WTC11 (cell line): Measurements from ENCODE around the gene PSD2. TPM values are rescaled to one million over a fixed set of nuclear protein-coding genes. Genes with fewer than 3 reads are reported as not detected.

Experiments used
- ATAC-seq: fragments of 200-7000 bp; cut with Tn5 transposase; 2 replicates; pipeline ENCODE4 v1.10.0; 2021; ENCODE audit warnings: mild to moderate bottlenecking, moderate library complexity
- CTCF ChIA-PET: fragments of 300-600 bp; sonication (Branson Sonifier 250); formaldehyde crosslinking; loops from one replicate; lab custom pipeline; 2021; ENCODE audit warnings: antibody characterized with exemption; lab: Charles Lee
- POLR2A ChIA-PET: fragments of 350-600 bp; sonication (Branson Sonifier 250); formaldehyde crosslinking; loops from one replicate; lab custom pipeline; 2021; ENCODE audit warnings: antibody characterized with exemption; lab: Charles Lee
- DNase-seq: peaks from one replicate; pipeline ENCODE4 v3.0.0; 2021; ENCODE audit warnings: low spot score
- H3K27ac Mint-ChIP-seq: 2 replicates; pipeline ENCODE4 v1.8.0; 2021; ENCODE audit warnings: mixed read lengths
- H3K27me3 Mint-ChIP-seq: 2 replicates; pipeline ENCODE4 v1.8.0; 2021; ENCODE audit warnings: low read depth, mild to moderate bottlenecking, moderate library complexity, mixed read lengths
- H3K36me3 Mint-ChIP-seq: 2 replicates; pipeline ENCODE4 v1.8.0; 2021; ENCODE audit warnings: mixed read lengths
- H3K4me1 Mint-ChIP-seq: 2 replicates; pipeline ENCODE4 v1.8.0; 2022; ENCODE audit warnings: mixed read lengths
- H3K4me3 Mint-ChIP-seq: 2 replicates; pipeline ENCODE4 v1.8.0; 2021; ENCODE audit warnings: mild to moderate bottlenecking, moderate library complexity, mixed read lengths
- H3K9me3 Mint-ChIP-seq: 2 replicates; pipeline ENCODE4 v1.8.0; 2021; ENCODE audit warnings: mixed read lengths
- CBFB ChIP-seq: sonication (generic); formaldehyde crosslinking; IDR thresholded peaks from 2 replicates; pipeline ENCODE4 v1.8.1; 2022; ENCODE audit warnings: mild to moderate bottlenecking, low read depth, missing genetic modification reagents
- EMX1 ChIP-seq: fragments of 250-450 bp; sonication (Bioruptor Pico); IDR thresholded peaks from 2 replicates; pipeline ENCODE4 v1.8.0; 2021; ENCODE audit warnings: mild to moderate bottlenecking
- ESRRA ChIP-seq: sonication (generic); formaldehyde crosslinking; IDR thresholded peaks from 2 replicates; pipeline ENCODE4 v1.8.1; 2022; ENCODE audit warnings: mild to moderate bottlenecking, missing genetic modification reagents, borderline replicate concordance
- FOXK1 ChIP-seq: sonication (generic); formaldehyde crosslinking; IDR thresholded peaks from 2 replicates; pipeline ENCODE4 v1.8.0; 2022; ENCODE audit warnings: mild to moderate bottlenecking, moderate library complexity, missing genetic modification reagents
- IRF2 ChIP-seq: sonication (generic); formaldehyde crosslinking; IDR thresholded peaks from 2 replicates; pipeline ENCODE4 v1.8.0; 2022; ENCODE audit warnings: low read depth, missing genetic modification reagents, borderline replicate concordance
- JUN ChIP-seq: sonication (generic); formaldehyde crosslinking; IDR thresholded peaks from 2 replicates; pipeline ENCODE4 v1.8.0; 2023; ENCODE audit warnings: mild to moderate bottlenecking, missing genetic modification reagents
- MYBL2 ChIP-seq: sonication (generic); formaldehyde crosslinking; IDR thresholded peaks from 2 replicates; pipeline ENCODE4 v1.8.1; 2023; ENCODE audit warnings: mild to moderate bottlenecking, moderate library complexity, missing genetic modification reagents
- NFATC4 ChIP-seq: fragments of 250-450 bp; sonication (Bioruptor Pico); IDR thresholded peaks from 2 replicates; pipeline ENCODE4 v1.9.0; 2021; ENCODE audit warnings: mild to moderate bottlenecking
- NR3C1 ChIP-seq: sonication (generic); formaldehyde crosslinking; conservative IDR thresholded peaks from 2 replicates; pipeline ENCODE4 v1.8.1; 2023; ENCODE audit warnings: low read depth, mild to moderate bottlenecking, missing genetic modification reagents
- OVOL2 ChIP-seq: fragments of 250-450 bp; sonication (Bioruptor Pico); IDR thresholded peaks from 2 replicates; pipeline ENCODE4 v1.9.0; 2021; ENCODE audit warnings: mild to moderate bottlenecking, borderline replicate concordance
- PRRX2 ChIP-seq: fragments of 250-450 bp; sonication (Bioruptor Pico); IDR thresholded peaks from 2 replicates; pipeline ENCODE4 v1.8.0; 2021; ENCODE audit warnings: mild to moderate bottlenecking
- SOX15 ChIP-seq: fragments of 250-450 bp; sonication (Bioruptor Pico); IDR thresholded peaks from 2 replicates; pipeline ENCODE4 v1.9.0; 2021; ENCODE audit warnings: mild to moderate bottlenecking
- ZNF232 ChIP-seq: sonication (generic); formaldehyde crosslinking; IDR thresholded peaks from 2 replicates; pipeline ENCODE4 v1.8.0; 2022; ENCODE audit warnings: mild to moderate bottlenecking, missing genetic modification reagents
- ZNF671 ChIP-seq: fragments of 250-450 bp; sonication (Bioruptor Pico); IDR thresholded peaks from 2 replicates; pipeline ENCODE4 v1.8.0; 2021; ENCODE audit warnings: mild to moderate bottlenecking
- total RNA-seq: library from RNA; stranded (reverse); gene quantifications from 3 replicates; pipeline ENCODE4 v1.2.3, GENCODE V29; 2021
- TF ChIP-seq, protein P1 (sequence below): sonication (generic); formaldehyde crosslinking; conservative IDR thresholded peaks from 2 replicates; pipeline ENCODE4 v1.8.1; 2022; ENCODE audit warnings: mild to moderate bottlenecking, missing genetic modification reagents
- TF ChIP-seq, protein P2 (sequence below): sonication (generic); formaldehyde crosslinking; IDR thresholded peaks from 2 replicates; pipeline ENCODE4 v1.8.0; 2023; ENCODE audit warnings: missing genetic modification reagents, mild to moderate bottlenecking, borderline replicate concordance
- TF ChIP-seq, protein P3 (sequence below): sonication (generic); formaldehyde crosslinking; conservative IDR thresholded peaks from 2 replicates; pipeline ENCODE4 v1.8.1; 2023; ENCODE audit warnings: mild to moderate bottlenecking, low read depth, missing genetic modification reagents, moderate library complexity
- TF ChIP-seq, protein P4 (sequence below): sonication (generic); formaldehyde crosslinking; IDR thresholded peaks from 2 replicates; pipeline ENCODE4 v1.8.1; 2022; ENCODE audit warnings: mild to moderate bottlenecking, moderate library complexity, missing genetic modification reagents
- TF ChIP-seq, protein P5 (sequence below): fragments of 250-450 bp; sonication (Bioruptor Pico); IDR thresholded peaks from 2 replicates; pipeline ENCODE4 v1.9.0; 2021; ENCODE audit warnings: mild to moderate bottlenecking, borderline replicate concordance
- TF ChIP-seq, protein P6 (sequence below): sonication (generic); formaldehyde crosslinking; IDR thresholded peaks from 2 replicates; pipeline ENCODE4 v1.8.1; 2022; ENCODE audit warnings: low read depth, missing genetic modification reagents, borderline replicate concordance

The PSD2 gene
- total RNA-seq, 1 experiment from 2014 or later: 0.57 TPM

DNA sequence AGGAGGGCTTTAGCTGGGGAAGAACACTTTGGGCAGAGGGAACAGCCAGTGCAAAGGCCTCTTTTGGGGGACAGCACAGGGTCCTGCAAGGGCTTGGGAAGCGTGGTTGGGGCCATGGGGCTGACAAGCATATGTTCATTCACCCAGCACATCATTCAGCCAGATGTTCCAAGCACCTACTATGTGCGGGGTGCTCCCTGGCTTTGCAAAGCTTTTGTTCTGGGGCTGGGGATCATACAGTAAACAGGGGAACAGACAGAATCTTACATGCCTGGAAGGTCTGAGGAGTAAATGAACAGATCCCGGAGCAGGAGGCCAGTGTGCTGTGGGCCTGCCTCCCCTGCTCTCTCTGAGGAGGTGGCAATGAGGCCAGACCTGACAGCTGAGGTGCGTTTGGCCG is 16.7 kb downstream of the PSD2 start:
- Mint-ChIP-seq H3K4me3 (no peak overlapping the region), H3K9me3 (no peaks in the 10 kb centered on the region), H3K4me1 (peaks cover 4% of the 10 kb centered on the region; the same call in 1 of the 2 replicates), H3K27me3 (no peaks in the 10 kb centered on the region; the same call in 1 of the 2 replicates), H3K27ac (no peak overlapping the region), H3K36me3 (no peaks in the 10 kb centered on the region)
- DNase-seq (no peak), ATAC-seq (no peak)
- CTCF ChIA-PET: interaction anchor here (1.2 to 3.3 kb wide), 3 partner anchors 25 to 156 kb away, joined by 3 to 12 read pairs (median 7); no protein-coding TSS in a partner anchor
- TF ChIP-seq, protein P1, sequence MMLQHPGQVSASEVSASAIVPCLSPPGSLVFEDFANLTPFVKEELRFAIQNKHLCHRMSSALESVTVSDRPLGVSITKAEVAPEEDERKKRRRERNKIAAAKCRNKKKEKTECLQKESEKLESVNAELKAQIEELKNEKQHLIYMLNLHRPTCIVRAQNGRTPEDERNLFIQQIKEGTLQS (CRISPR knock-in tag): no peak
- TF ChIP-seq MYBL2 (CRISPR knock-in tag) (no peak), JUN (CRISPR knock-in tag) (no peak), EMX1 (no peak), IRF2 (CRISPR knock-in tag) (no peak), NFATC4 (CRISPR knock-in tag) (no peak), ESRRA (CRISPR knock-in tag) (no peak), PRRX2 (no peak), CBFB (CRISPR knock-in tag) (no peak), ZNF232 (CRISPR knock-in tag) (no peak), SOX15 (CRISPR knock-in tag) (no peak), NR3C1 (CRISPR knock-in tag) (no peak)
- TF ChIP-seq, protein P2, sequence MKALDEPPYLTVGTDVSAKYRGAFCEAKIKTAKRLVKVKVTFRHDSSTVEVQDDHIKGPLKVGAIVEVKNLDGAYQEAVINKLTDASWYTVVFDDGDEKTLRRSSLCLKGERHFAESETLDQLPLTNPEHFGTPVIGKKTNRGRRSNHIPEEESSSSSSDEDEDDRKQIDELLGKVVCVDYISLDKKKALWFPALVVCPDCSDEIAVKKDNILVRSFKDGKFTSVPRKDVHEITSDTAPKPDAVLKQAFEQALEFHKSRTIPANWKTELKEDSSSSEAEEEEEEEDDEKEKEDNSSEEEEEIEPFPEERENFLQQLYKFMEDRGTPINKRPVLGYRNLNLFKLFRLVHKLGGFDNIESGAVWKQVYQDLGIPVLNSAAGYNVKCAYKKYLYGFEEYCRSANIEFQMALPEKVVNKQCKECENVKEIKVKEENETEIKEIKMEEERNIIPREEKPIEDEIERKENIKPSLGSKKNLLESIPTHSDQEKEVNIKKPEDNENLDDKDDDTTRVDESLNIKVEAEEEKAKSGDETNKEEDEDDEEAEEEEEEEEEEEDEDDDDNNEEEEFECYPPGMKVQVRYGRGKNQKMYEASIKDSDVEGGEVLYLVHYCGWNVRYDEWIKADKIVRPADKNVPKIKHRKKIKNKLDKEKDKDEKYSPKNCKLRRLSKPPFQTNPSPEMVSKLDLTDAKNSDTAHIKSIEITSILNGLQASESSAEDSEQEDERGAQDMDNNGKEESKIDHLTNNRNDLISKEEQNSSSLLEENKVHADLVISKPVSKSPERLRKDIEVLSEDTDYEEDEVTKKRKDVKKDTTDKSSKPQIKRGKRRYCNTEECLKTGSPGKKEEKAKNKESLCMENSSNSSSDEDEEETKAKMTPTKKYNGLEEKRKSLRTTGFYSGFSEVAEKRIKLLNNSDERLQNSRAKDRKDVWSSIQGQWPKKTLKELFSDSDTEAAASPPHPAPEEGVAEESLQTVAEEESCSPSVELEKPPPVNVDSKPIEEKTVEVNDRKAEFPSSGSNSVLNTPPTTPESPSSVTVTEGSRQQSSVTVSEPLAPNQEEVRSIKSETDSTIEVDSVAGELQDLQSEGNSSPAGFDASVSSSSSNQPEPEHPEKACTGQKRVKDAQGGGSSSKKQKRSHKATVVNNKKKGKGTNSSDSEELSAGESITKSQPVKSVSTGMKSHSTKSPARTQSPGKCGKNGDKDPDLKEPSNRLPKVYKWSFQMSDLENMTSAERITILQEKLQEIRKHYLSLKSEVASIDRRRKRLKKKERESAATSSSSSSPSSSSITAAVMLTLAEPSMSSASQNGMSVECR (CRISPR knock-in tag): no peak
- TF ChIP-seq, protein P3, sequence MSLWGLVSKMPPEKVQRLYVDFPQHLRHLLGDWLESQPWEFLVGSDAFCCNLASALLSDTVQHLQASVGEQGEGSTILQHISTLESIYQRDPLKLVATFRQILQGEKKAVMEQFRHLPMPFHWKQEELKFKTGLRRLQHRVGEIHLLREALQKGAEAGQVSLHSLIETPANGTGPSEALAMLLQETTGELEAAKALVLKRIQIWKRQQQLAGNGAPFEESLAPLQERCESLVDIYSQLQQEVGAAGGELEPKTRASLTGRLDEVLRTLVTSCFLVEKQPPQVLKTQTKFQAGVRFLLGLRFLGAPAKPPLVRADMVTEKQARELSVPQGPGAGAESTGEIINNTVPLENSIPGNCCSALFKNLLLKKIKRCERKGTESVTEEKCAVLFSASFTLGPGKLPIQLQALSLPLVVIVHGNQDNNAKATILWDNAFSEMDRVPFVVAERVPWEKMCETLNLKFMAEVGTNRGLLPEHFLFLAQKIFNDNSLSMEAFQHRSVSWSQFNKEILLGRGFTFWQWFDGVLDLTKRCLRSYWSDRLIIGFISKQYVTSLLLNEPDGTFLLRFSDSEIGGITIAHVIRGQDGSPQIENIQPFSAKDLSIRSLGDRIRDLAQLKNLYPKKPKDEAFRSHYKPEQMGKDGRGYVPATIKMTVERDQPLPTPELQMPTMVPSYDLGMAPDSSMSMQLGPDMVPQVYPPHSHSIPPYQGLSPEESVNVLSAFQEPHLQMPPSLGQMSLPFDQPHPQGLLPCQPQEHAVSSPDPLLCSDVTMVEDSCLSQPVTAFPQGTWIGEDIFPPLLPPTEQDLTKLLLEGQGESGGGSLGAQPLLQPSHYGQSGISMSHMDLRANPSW (CRISPR knock-in tag): no peak
- TF ChIP-seq, protein P4, sequence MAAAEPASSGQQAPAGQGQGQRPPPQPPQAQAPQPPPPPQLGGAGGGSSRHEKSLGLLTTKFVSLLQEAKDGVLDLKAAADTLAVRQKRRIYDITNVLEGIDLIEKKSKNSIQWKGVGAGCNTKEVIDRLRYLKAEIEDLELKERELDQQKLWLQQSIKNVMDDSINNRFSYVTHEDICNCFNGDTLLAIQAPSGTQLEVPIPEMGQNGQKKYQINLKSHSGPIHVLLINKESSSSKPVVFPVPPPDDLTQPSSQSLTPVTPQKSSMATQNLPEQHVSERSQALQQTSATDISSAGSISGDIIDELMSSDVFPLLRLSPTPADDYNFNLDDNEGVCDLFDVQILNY: no peak
- POLR2A ChIA-PET: no interaction called here

DNA sequence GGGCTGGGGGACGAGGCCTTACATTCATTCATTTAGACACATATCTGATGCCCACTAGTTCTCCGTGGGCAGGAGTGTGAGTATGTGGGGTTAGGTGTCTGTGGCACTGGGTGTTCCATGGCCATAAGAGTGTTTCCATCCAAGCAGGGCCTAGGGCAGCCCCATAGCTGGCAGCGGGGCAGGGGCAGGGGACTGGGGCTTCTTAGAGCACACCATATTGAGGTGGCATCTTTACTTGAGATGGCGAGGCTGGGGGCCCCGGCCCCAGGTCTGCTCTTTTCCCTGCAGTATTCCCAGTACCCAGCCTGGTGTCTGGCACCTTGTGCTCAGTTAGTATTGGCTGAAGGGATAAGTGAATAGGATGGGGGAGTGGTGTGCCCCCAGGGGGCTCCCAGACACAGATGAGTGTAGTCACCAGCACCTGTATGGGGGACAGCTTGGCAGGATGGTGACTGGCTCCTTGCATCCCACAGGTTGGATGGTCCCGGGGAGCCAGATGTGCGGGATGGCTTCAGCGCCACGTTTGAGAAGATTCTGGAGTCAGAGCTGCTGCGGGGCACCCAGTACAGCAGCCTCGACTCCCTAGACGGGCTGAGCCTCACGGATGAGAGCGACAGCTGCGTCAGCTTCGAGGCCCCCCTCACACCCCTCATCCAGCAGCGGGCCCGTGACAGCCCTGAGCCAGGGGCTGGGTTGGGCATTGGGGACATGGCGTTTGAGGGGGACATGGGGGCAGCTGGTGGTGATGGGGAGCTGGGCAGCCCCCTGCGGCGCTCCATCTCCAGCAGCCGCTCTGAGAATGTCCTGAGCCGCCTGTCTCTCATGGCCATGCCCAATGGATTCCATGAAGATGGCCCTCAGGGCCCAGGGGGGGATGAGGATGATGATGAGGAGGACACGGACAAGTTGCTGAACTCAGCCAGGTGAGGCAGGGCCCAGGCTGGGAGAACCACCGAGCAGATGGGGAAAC is 17.5 kb downstream of the PSD2 start:
- Mint-ChIP-seq H3K36me3 (no peaks in the 10 kb centered on the region), H3K27ac (no peak overlapping the region), H3K9me3 (no peaks in the 10 kb centered on the region), H3K4me3 (no peak overlapping the region), H3K27me3 (no peaks in the 10 kb centered on the region; the same call in 1 of the 2 replicates), H3K4me1 (peaks cover 4% of the 10 kb centered on the region; the same call in 1 of the 2 replicates)
- ATAC-seq: no peak
- no peak for DNase-seq
- ChIA-PET POLR2A (interaction anchor here (0.9 kb wide), 1 partner anchor 17 kb away, joined by 3 read pairs; no protein-coding TSS in a partner anchor), CTCF (interaction anchor here (1.0 to 3.3 kb wide), 4 partner anchors 25 to 156 kb away, joined by 4 to 12 read pairs (median 8); no protein-coding TSS in a partner anchor)
- TF ChIP-seq, protein P5, sequence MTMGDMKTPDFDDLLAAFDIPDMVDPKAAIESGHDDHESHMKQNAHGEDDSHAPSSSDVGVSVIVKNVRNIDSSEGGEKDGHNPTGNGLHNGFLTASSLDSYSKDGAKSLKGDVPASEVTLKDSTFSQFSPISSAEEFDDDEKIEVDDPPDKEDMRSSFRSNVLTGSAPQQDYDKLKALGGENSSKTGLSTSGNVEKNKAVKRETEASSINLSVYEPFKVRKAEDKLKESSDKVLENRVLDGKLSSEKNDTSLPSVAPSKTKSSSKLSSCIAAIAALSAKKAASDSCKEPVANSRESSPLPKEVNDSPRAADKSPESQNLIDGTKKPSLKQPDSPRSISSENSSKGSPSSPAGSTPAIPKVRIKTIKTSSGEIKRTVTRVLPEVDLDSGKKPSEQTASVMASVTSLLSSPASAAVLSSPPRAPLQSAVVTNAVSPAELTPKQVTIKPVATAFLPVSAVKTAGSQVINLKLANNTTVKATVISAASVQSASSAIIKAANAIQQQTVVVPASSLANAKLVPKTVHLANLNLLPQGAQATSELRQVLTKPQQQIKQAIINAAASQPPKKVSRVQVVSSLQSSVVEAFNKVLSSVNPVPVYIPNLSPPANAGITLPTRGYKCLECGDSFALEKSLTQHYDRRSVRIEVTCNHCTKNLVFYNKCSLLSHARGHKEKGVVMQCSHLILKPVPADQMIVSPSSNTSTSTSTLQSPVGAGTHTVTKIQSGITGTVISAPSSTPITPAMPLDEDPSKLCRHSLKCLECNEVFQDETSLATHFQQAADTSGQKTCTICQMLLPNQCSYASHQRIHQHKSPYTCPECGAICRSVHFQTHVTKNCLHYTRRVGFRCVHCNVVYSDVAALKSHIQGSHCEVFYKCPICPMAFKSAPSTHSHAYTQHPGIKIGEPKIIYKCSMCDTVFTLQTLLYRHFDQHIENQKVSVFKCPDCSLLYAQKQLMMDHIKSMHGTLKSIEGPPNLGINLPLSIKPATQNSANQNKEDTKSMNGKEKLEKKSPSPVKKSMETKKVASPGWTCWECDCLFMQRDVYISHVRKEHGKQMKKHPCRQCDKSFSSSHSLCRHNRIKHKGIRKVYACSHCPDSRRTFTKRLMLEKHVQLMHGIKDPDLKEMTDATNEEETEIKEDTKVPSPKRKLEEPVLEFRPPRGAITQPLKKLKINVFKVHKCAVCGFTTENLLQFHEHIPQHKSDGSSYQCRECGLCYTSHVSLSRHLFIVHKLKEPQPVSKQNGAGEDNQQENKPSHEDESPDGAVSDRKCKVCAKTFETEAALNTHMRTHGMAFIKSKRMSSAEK: no peak
- no peak for TF ChIP-seq OVOL2 (CRISPR knock-in tag)
- TF ChIP-seq, protein P6, sequence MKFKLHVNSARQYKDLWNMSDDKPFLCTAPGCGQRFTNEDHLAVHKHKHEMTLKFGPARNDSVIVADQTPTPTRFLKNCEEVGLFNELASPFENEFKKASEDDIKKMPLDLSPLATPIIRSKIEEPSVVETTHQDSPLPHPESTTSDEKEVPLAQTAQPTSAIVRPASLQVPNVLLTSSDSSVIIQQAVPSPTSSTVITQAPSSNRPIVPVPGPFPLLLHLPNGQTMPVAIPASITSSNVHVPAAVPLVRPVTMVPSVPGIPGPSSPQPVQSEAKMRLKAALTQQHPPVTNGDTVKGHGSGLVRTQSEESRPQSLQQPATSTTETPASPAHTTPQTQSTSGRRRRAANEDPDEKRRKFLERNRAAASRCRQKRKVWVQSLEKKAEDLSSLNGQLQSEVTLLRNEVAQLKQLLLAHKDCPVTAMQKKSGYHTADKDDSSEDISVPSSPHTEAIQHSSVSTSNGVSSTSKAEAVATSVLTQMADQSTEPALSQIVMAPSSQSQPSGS (CRISPR knock-in tag): no peak
- TF ChIP-seq ZNF671: no peak
- TF ChIP-seq FOXK1: no peak
